Keratinocyte (primary cell): ENCODE measurements around the gene NAA16. TPM values are rescaled to one million over a fixed set of nuclear protein-coding genes. Genes with fewer than 3 reads are reported as not detected.

Experiments
- DNase-seq: peaks from one replicate; pipeline ENCODE4 v3.0.0-alpha.2; 2011; ENCODE audit warnings: low read depth, missing footprints, low spot score
- FAIRE-seq: peaks from 2 replicates; lab custom pipeline; 2011; peaks lifted over from hg19 to GRCh38; lab: Jason Lieb, UNC
- H2AFZ ChIP-seq: 2 replicates; pipeline ENCODE4 v1.6.0; 2012; ENCODE audit warnings: low read length, control low read depth, inconsistent platforms; ENCODE audit not compliant: control insufficient read depth
- H3K27ac ChIP-seq: 2 replicates; pipeline ENCODE4 v1.5.1; 2011; ENCODE audit warnings: low read length; ENCODE audit not compliant: control insufficient read depth, insufficient read depth
- H3K27me3 ChIP-seq: 3 replicates; pipeline ENCODE4 v1.6.0; 2011; ENCODE audit warnings: low read length; ENCODE audit not compliant: control insufficient read depth, insufficient read depth; ENCODE audit errors: extremely low read depth
- H3K36me3 ChIP-seq, 2 experiments: 2 replicates in 1 of 2; 3 replicates in 1 of 2; pipeline ENCODE4 v1.5.1; 2011; ENCODE audit warnings: low read length in 2 of 2, mild to moderate bottlenecking in 1 of 2; ENCODE audit not compliant: control insufficient read depth in 2 of 2, insufficient read depth in 2 of 2; ENCODE audit errors: extremely low read depth in 1 of 2
- H3K4me1 ChIP-seq: 3 replicates; pipeline ENCODE4 v1.5.1; 2011; ENCODE audit warnings: low read length; ENCODE audit not compliant: control insufficient read depth, insufficient read depth; ENCODE audit errors: extremely low read depth
- H3K4me2 ChIP-seq: 3 replicates; pipeline ENCODE4 v1.6.0; 2011; ENCODE audit warnings: low read depth, low read length; ENCODE audit not compliant: control insufficient read depth, insufficient read depth; ENCODE audit errors: extremely low read depth
- H3K4me3 ChIP-seq, 3 experiments: fragments of 200-600 bp in 1 of 3; sonication (generic) in 1 of 3; 2 replicates in 2 of 3; 3 replicates in 1 of 3; pipeline ENCODE4 v1.5.1; 2011 to 2016; ENCODE audit warnings: low read length in 3 of 3, mild to moderate bottlenecking in 3 of 3, control low read depth in 2 of 3, inconsistent platforms in 1 of 3, low read depth in 1 of 3, mixed read lengths in 1 of 3, mixed run types in 1 of 3, moderate library complexity in 1 of 3; ENCODE audit not compliant: control insufficient read depth in 2 of 3, insufficient read depth in 2 of 3; ENCODE audit errors: extremely low read depth in 1 of 3
- H3K79me2 ChIP-seq: 2 replicates; pipeline ENCODE4 v1.6.0; 2012; ENCODE audit warnings: low read length; ENCODE audit not compliant: control insufficient read depth, insufficient read depth
- H3K9ac ChIP-seq: 3 replicates; pipeline ENCODE4 v1.6.0; 2011; ENCODE audit warnings: low read length; ENCODE audit not compliant: control insufficient read depth, insufficient read depth; ENCODE audit errors: extremely low read depth
- H3K9me1 ChIP-seq: 3 replicates; pipeline ENCODE4 v1.6.0; 2011; ENCODE audit warnings: low read length; ENCODE audit not compliant: control insufficient read depth, insufficient read depth; ENCODE audit errors: extremely low read depth
- H3K9me3 ChIP-seq: 2 replicates; pipeline ENCODE4 v1.5.1; 2012; ENCODE audit warnings: low read depth, low read length; ENCODE audit not compliant: control insufficient read depth
- H4K20me1 ChIP-seq: 3 replicates; pipeline ENCODE4 v1.6.0; 2011; ENCODE audit warnings: low read length; ENCODE audit not compliant: control insufficient read depth, insufficient read depth; ENCODE audit errors: extremely low read depth
- EZH2 ChIP-seq: IDR thresholded peaks from one replicate; pipeline ENCODE4 v1.6.1; 2012; ENCODE audit warnings: inconsistent platforms, mild to moderate bottlenecking, low read length, moderate library complexity
- dilution Hi-C: fragments of 300-500 bp; cut with MboI; formaldehyde crosslinking; loops from one replicate; pipeline ENCODE4 v1.7.0; 2020; ENCODE audit warnings: low sequenced_read_pairs; ENCODE audit not compliant: extremely low pct_ligation_motif_present
- polyA plus RNA-seq, 5 experiments: library from polyadenylated mRNA; depleted of rRNA in 3 of 5; stranded (reverse) in 3 of 5; stranded (forward) in 1 of 5; unstranded in 1 of 5; fragments of >200 nt; gene quantifications; 1 replicate in 1 of 5; 2 replicates in 3 of 5; 3 replicates in 1 of 5; pipeline versions ENCODE4 v1.2.1 to v1.2.3, GENCODE V29; 2011 to 2012; ENCODE audit warnings: missing spikeins in 2 of 5, low read depth in 1 of 5, low replicate concordance in 1 of 5
- TF ChIP-seq, protein P1 (sequence below), 3 experiments: IDR thresholded peaks in 1 of 3; conservative IDR thresholded peaks in 1 of 3; optimal IDR thresholded peaks in 1 of 3; 2 replicates in 2 of 3; 3 replicates in 1 of 3; pipeline versions ENCODE3 to v1.5.1; 2011; ENCODE audit warnings: low read length in 3 of 3, mild to moderate bottlenecking in 3 of 3, moderate library complexity in 2 of 3, control low read depth in 1 of 3, inconsistent platforms in 1 of 3; ENCODE audit not compliant: insufficient read depth in 2 of 3; ENCODE audit errors: extremely low read depth in 1 of 3

Gene NAA16
- polyA plus RNA-seq, 1 donor (not counting 4 experiments of a cell fraction or from before 2014, with no cell fraction given) = 12.0 TPM

DNA sequence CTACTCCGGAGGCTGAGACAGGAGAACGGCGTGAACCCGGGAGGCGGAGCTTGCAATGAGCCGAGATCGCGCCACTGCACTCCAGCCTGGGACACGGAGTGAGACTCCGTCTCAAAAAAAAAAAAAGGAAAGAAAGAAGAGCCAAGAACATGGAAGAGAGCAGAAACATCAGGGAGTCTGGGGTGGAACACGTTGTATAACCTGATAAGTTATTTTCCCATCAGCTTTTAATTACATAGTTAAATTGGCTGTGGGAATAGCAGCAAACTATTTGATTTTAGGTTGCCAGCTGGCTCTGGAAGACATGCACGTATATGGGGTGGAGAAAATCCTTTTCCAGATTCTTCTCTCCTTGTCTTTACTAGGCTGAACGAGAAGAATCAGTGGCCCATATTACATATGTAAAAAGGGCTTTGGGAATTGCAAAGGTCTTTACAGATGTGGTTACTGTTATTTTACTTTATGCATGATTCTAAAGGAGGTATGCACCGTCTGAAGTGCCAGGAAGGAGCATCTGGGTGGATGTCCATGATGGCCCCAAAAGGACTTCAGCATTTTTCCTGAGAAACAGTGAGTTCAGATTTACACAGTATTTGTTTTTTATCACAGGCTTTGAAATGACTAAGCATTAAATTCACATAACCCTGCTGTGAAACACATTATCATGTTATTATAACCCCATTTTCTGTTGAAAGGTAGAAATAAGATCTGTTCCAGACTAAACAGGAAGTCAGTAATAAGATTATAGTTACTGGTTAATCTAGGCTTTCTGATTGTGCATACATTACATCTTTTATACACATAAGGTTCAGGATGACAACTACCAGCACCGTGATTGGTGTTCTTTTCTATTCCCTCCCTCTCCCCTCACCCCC, 4.6 kb upstream of the NAA16 start:
- no peak for TF ChIP-seq EZH2
- TF ChIP-seq, protein P1, sequence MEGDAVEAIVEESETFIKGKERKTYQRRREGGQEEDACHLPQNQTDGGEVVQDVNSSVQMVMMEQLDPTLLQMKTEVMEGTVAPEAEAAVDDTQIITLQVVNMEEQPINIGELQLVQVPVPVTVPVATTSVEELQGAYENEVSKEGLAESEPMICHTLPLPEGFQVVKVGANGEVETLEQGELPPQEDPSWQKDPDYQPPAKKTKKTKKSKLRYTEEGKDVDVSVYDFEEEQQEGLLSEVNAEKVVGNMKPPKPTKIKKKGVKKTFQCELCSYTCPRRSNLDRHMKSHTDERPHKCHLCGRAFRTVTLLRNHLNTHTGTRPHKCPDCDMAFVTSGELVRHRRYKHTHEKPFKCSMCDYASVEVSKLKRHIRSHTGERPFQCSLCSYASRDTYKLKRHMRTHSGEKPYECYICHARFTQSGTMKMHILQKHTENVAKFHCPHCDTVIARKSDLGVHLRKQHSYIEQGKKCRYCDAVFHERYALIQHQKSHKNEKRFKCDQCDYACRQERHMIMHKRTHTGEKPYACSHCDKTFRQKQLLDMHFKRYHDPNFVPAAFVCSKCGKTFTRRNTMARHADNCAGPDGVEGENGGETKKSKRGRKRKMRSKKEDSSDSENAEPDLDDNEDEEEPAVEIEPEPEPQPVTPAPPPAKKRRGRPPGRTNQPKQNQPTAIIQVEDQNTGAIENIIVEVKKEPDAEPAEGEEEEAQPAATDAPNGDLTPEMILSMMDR (optimal IDR thresholded peaks at IDR 0.05 in 1 of 3, IDR thresholded peaks at IDR 0.05 in 1 of 3, conservative IDR thresholded peaks at IDR 0.05 in 1 of 3; ENCODE audit: extremely low read depth in 1 of 3, insufficient read depth in 2 of 3, low read length in 3 of 3) = no peak
- DNase-seq (no peak), FAIRE-seq (no peak)
- Histone ChIP-seq H3K4me2 (no peak overlapping the region), H2AFZ (no peak overlapping the region), H3K27ac (no peak overlapping the region), H3K36me3 (no peaks in the 10 kb centered on the region), H3K27me3 (no peaks in the 10 kb centered on the region), H3K79me2 (peaks cover 4% of the 10 kb centered on the region), H3K9ac (no peak overlapping the region), H4K20me1 (no peaks in the 10 kb centered on the region), H3K9me1 (no peaks in the 10 kb centered on the region), H3K4me3 (no peak overlapping the region), H3K9me3 (no peaks in the 10 kb centered on the region), H3K4me1 (no peaks in the 10 kb centered on the region)
- dilution Hi-C loops = no loop called here

DNA sequence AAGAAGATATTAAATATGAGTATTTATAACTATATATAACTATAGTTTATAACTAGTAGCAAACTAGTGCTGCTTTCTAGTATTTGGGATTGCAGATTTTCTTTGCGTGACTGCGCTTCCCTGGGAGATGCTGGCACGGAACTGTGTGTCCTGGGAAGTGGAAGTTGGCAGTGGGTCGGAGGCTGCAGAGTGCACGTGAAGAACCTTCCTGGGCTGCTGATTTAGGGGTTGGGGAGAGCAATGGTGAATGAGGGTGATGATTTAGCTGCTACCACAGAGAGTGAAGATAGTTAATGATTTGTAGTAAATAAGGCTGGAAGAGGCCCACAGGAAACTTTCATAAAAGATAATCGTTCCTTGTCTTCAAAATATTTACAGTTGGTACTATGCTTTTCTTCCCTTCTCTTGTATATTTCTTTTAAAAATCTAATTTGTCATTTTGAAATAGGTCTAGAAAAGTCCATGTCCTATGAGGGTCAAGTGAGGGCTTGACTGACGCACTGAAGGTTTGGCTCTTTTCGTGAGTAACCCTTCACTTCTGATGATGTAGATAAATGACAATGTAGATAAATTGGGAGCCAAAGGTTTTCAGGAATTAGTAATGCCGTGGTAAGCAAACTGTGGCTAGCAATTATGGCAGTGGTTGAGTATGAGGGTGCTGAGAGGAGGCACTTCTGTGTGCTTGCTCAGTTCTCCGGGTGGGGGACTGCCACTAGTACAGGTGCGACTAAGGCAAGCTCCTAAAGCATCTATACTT, 3.0 kb upstream of the NAA16 start:
- Histone ChIP-seq H3K4me1 (peaks cover 1% of the 10 kb centered on the region), H3K4me3 (no peak overlapping the region), H3K36me3 (no peaks in the 10 kb centered on the region), H4K20me1 (no peaks in the 10 kb centered on the region), H3K9me1 (no peaks in the 10 kb centered on the region), H3K27ac (no peak overlapping the region), H3K79me2 (peaks cover 20% of the 10 kb centered on the region), H3K27me3 (no peaks in the 10 kb centered on the region), H3K9me3 (no peaks in the 10 kb centered on the region), H2AFZ (no peak overlapping the region), H3K9ac (no peak overlapping the region), H3K4me2 (no peak overlapping the region)
- dilution Hi-C loops = no loop called here
- no peak for TF ChIP-seq EZH2
- TF ChIP-seq, protein P1 (optimal IDR thresholded peaks at IDR 0.05 in 1 of 3, IDR thresholded peaks at IDR 0.05 in 1 of 3, conservative IDR thresholded peaks at IDR 0.05 in 1 of 3; ENCODE audit: extremely low read depth in 1 of 3, insufficient read depth in 2 of 3, low read length in 3 of 3) = no peak
- no peak for FAIRE-seq
- DNase-seq = no peak
